SU-DHL-6 (cell line): ENCODE data around the gene NFATC2IP.

Experiments used
- H2AFZ ChIP-seq: fragments of 200-600 bp; sonication (generic); 2 replicates; pipeline ENCODE4 v1.6.1; 2014; ENCODE audit warnings: low read depth, mild to moderate bottlenecking, moderate library complexity, mixed read lengths, antibody characterized with exemption, low read length; ENCODE audit not compliant: severe bottlenecking
- H3F3A ChIP-seq: fragments of 200-600 bp; shearing (Covaris generic); 2 replicates; pipeline ENCODE4 v1.6.0; 2016; ENCODE audit warnings: antibody characterized with exemption, mild to moderate bottlenecking; ENCODE audit not compliant: insufficient read depth
- H3K27ac ChIP-seq: fragments of 200-600 bp; sonication (generic); 2 replicates; pipeline ENCODE4 v1.5.1; 2016; ENCODE audit warnings: low read depth, mild to moderate bottlenecking, low read length, moderate library complexity, mixed read lengths
- H3K27me3 ChIP-seq: fragments of 200-600 bp; sonication (generic), shearing (Covaris generic); 2 replicates; pipeline ENCODE4 v1.6.0; 2014; ENCODE audit warnings: mild to moderate bottlenecking, low read length
- H3K36me3 ChIP-seq: fragments of 200-600 bp; sonication (generic); 2 replicates; pipeline ENCODE4 v1.6.1; 2014; ENCODE audit warnings: mild to moderate bottlenecking, low read length, mixed read lengths
- H3K4me2 ChIP-seq: fragments of 300-600, 200-600 bp; shearing (Covaris generic), sonication (generic); 2 replicates; pipeline ENCODE4 v1.6.0; 2014; ENCODE audit warnings: low read length, low read depth, mild to moderate bottlenecking; ENCODE audit not compliant: poor library complexity, severe bottlenecking
- H3K4me3 ChIP-seq: fragments of 200-600 bp; sonication (generic); 2 replicates; pipeline ENCODE4 v1.5.1; 2014; ENCODE audit warnings: antibody characterized with exemption, low read length, mild to moderate bottlenecking, mixed read lengths; ENCODE audit not compliant: insufficient read depth, poor library complexity, severe bottlenecking
- H3K79me2 ChIP-seq: fragments of 200-600 bp; sonication (generic); 2 replicates; pipeline ENCODE4 v1.6.1; 2014; ENCODE audit warnings: mild to moderate bottlenecking, low read length, moderate library complexity; ENCODE audit not compliant: insufficient read depth
- H3K9ac ChIP-seq: fragments of 200-600 bp; sonication (generic); 2 replicates; pipeline ENCODE4 v1.7.0; 2014; ENCODE audit warnings: mild to moderate bottlenecking, low read length
- H3K9me2 ChIP-seq: fragments of 200-600 bp; sonication (generic); replicated peaks from 2 replicates; pipeline ENCODE4 v1.6.1; 2014; ENCODE audit warnings: low read length; ENCODE audit not compliant: insufficient read depth
- H3K9me3 ChIP-seq: fragments of 200-600 bp; sonication (generic); 2 replicates; pipeline ENCODE4 v1.6.1; 2014; ENCODE audit warnings: low read length, mixed read lengths; ENCODE audit not compliant: insufficient read depth
- H4K20me1 ChIP-seq: fragments of 200-600 bp; sonication (generic); 2 replicates; pipeline ENCODE4 v1.6.1; 2014; ENCODE audit warnings: low read depth, mild to moderate bottlenecking, antibody characterized with exemption, low read length, moderate library complexity, mixed read lengths
- EZH2phosphoT487 ChIP-seq: fragments of 200-600 bp; sonication (generic), shearing (Covaris generic); conservative IDR thresholded peaks from 2 replicates; pipeline ENCODE4 v1.6.1; 2018; ENCODE audit warnings: mild to moderate bottlenecking, antibody characterized with exemption, low read length, moderate library complexity, mixed read lengths
- TF ChIP-seq, protein P1 (sequence below): fragments of 200-600 bp; sonication (generic); IDR thresholded peaks from one replicate; pipeline ENCODE4 v1.5.1; 2017; ENCODE audit warnings: antibody characterized with exemption, mild to moderate bottlenecking, low read length, moderate library complexity; ENCODE audit not compliant: insufficient read depth, poor library complexity, severe bottlenecking

NFATC2IP gene

DNA sequence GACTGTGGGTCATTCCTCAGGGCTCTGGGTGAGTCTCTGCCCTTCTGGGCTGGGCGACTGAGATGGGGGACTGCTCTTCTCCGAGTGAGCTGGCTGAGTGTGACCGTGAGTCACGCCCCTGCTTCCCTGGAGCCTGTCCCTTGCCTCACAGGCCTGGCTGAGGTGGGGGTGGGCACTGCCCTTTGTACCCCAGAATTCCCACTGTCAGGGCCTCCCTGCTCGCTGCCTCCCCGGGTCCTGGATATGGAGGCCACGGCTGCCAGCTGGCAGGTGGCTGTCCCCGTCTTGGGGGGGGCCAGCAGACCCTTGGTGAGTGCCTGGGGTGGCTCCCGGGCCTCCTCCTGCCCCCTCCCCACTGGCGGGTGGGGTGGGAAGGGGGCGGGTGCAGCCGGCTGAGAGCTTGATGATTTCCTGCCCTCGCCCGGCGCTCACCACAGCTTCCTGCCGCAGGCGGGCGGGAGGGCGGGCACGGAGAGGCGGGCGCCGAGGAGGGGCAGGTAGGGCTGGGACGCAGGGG, 33.9 kb downstream of the NFATC2IP start, which contains the start of gene LAT:
Gene LAT, plus strand, starts transcription at position 434 of the 517 bp plus-strand sequence. CDS start 366 bp downstream, outside the sequence.
- no peaks in the 10 kb centered on the region for H4K20me1 ChIP-seq
- no peaks in the 10 kb centered on the region for H3F3A ChIP-seq
- no peaks in the 10 kb centered on the region for H3K9me3 ChIP-seq
- H3K36me3 ChIP-seq, result no peaks in the 10 kb centered on the region
- no peaks in the 10 kb centered on the region for H3K79me2 ChIP-seq
- peak within 1 kb of the TSS; percentile 56 for H3K4me2 ChIP-seq
- H3K9me2 ChIP-seq, result no peaks in the 10 kb centered on the region
- peak within 1 kb of the TSS; percentile 72 for H2AFZ ChIP-seq
- no peak for TF ChIP-seq EZH2phosphoT487
- TF ChIP-seq, protein P1, sequence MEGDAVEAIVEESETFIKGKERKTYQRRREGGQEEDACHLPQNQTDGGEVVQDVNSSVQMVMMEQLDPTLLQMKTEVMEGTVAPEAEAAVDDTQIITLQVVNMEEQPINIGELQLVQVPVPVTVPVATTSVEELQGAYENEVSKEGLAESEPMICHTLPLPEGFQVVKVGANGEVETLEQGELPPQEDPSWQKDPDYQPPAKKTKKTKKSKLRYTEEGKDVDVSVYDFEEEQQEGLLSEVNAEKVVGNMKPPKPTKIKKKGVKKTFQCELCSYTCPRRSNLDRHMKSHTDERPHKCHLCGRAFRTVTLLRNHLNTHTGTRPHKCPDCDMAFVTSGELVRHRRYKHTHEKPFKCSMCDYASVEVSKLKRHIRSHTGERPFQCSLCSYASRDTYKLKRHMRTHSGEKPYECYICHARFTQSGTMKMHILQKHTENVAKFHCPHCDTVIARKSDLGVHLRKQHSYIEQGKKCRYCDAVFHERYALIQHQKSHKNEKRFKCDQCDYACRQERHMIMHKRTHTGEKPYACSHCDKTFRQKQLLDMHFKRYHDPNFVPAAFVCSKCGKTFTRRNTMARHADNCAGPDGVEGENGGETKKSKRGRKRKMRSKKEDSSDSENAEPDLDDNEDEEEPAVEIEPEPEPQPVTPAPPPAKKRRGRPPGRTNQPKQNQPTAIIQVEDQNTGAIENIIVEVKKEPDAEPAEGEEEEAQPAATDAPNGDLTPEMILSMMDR, result no peak
- H3K27ac ChIP-seq, result peak within 1 kb of the TSS; percentile 41
- peak within 1 kb of the TSS; percentile 48 for H3K4me3 ChIP-seq
- peak within 1 kb of the TSS; percentile 58 for H3K9ac ChIP-seq
- H3K27me3 ChIP-seq, result no peaks in the 10 kb centered on the region

DNA sequence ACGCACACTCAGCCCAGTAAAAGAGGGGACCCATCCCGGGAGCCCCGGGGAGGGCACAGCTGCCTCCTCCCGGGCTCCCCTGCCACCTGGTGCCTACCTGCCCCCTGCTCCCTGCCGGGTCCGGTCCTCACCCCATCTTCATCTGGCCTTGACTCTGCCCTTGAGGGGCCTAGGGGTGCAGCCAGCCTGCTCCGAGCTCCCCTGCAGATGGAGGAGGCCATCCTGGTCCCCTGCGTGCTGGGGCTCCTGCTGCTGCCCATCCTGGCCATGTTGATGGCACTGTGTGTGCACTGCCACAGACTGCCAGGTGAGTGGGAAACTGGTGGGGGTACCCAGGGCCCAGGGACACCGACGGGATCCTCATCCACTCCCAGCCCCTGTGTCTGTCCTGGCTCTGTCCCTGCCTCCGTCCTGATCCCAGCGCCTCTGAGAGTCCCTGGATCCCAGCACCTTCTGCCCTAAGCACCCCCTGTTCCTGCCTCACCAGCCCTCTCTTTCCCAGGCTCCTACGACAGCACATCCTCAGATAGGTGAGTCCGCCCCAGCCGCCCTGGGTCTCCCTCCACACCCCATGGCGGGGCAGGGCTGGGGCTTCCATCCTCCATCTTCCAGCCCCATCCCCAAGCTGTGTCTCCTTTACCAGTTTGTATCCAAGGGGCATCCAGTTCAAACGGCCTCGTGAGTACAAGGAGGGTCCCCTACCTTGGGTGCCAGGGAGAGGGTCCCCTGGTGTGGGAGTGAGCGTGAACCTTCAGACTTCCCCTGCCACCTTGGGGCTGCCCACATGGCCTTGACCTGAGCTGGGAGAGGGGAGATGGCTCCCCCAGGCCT, 34.7 kb downstream of the NFATC2IP start:
- no peaks in the 10 kb centered on the region for H3F3A ChIP-seq
- H3K27ac ChIP-seq, result peak overlapping the region; percentile 40
- peak overlapping the region; percentile 58 for H3K9ac ChIP-seq
- H3K9me2 ChIP-seq, result no peaks in the 10 kb centered on the region
- no peaks in the 10 kb centered on the region for H3K9me3 ChIP-seq
- H3K79me2 ChIP-seq, result no peaks in the 10 kb centered on the region
- no peaks in the 10 kb centered on the region for H3K27me3 ChIP-seq
- peak overlapping the region; percentile 56 for H3K4me2 ChIP-seq
- H3K4me3 ChIP-seq, result peak overlapping the region; percentile 48
- no peaks in the 10 kb centered on the region for H4K20me1 ChIP-seq
- H3K36me3 ChIP-seq, result no peaks in the 10 kb centered on the region
- TF ChIP-seq, protein P1, result no peak
- no peak for TF ChIP-seq EZH2phosphoT487
- H2AFZ ChIP-seq, result peak overlapping the region; percentile 72

DNA sequence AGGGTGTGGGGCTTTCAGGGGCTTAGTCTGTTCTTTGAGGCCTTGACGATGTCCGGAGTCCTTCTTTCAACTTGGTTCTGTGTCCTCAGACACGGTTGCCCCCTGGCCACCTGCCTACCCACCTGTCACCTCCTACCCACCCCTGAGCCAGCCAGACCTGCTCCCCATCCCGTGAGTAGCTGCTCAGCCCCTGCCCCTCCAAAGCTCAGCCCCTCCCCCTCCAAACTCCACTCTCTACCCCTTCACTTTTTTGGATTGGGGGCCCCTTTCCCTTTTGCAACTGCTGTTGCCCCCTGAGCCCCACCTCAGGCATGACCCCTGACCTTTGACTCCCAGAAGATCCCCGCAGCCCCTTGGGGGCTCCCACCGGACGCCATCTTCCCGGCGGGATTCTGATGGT, 35.3 kb downstream of the NFATC2IP start:
- Histone ChIP-seq H3K27me3 (no peaks in the 10 kb centered on the region), H3K27ac (no peak overlapping the region), H3K36me3 (no peaks in the 10 kb centered on the region), H3K79me2 (no peaks in the 10 kb centered on the region), H4K20me1 (no peaks in the 10 kb centered on the region), H2AFZ (no peak overlapping the region), H3K9ac (no peak overlapping the region), H3F3A (no peaks in the 10 kb centered on the region), H3K9me2 (no peaks in the 10 kb centered on the region), H3K9me3 (no peaks in the 10 kb centered on the region), H3K4me3 (no peak overlapping the region), H3K4me2 (no peak overlapping the region)
- TF ChIP-seq EZH2phosphoT487, result no peak
- TF ChIP-seq, protein P1, result no peak
